BLaER1 (cell line): ENCODE data around the gene NDRG4.
"Not testable (repeated sequence)": the region's sequence is repeated elsewhere in the genome, so short reads cannot be mapped to it uniquely, and the experiment has no call there.

Experiments used
- H3K27ac ChIP-seq: shearing (Covaris generic); formaldehyde crosslinking; 2 replicates; pipeline ENCODE4 v1.8.1; 2022
- H3K27me3 ChIP-seq: shearing (Covaris generic); formaldehyde crosslinking; 2 replicates; pipeline ENCODE4 v1.8.1; 2022
- H3K36me3 ChIP-seq: shearing (Covaris generic); formaldehyde crosslinking; 2 replicates; pipeline ENCODE4 v1.8.1; 2022
- H3K4me1 ChIP-seq: shearing (Covaris generic); formaldehyde crosslinking; 2 replicates; pipeline ENCODE4 v1.8.1; 2022
- H3K4me2 ChIP-seq: shearing (Covaris generic); formaldehyde crosslinking; 2 replicates; pipeline ENCODE4 v1.8.1; 2022
- H3K4me3 ChIP-seq: shearing (Covaris generic); formaldehyde crosslinking; 2 replicates; pipeline ENCODE4 v1.8.1; 2022
- H3K9ac ChIP-seq: shearing (Covaris generic); formaldehyde crosslinking; 2 replicates; pipeline ENCODE4 v1.8.1; 2022
- H3K9me3 ChIP-seq: shearing (Covaris generic); formaldehyde crosslinking; 2 replicates; pipeline ENCODE4 v1.8.1; 2022
- H4K20me1 ChIP-seq: shearing (Covaris generic); formaldehyde crosslinking; 2 replicates; pipeline ENCODE4 v1.8.1; 2022
- Cebpa-rat ChIP-seq: shearing (Covaris generic); IDR thresholded peaks from 2 replicates; pipeline ENCODE4 v1.8.1; 2022

NDRG4 gene

GRCh38 chr16:58475091-58475619 is 24.8 kb upstream of the NDRG4 start:
- H3K4me3 ChIP-seq = no peak overlapping the region
- no peaks in the 10 kb centered on the region for H4K20me1 ChIP-seq
- TF ChIP-seq Cebpa-rat = no peak
- no peaks in the 10 kb centered on the region for H3K36me3 ChIP-seq
- H3K4me1 ChIP-seq = peaks cover 25% of the 10 kb centered on the region
- H3K27me3 ChIP-seq = no peaks in the 10 kb centered on the region
- H3K4me2 ChIP-seq = no peak overlapping the region
- no peak overlapping the region for H3K9ac ChIP-seq
- H3K27ac ChIP-seq = no peak overlapping the region
- H3K9me3 ChIP-seq = no peaks in the 10 kb centered on the region

GRCh38 chr16:58476791-58477190 is 23.2 kb upstream of the NDRG4 start:
- Histone ChIP-seq H3K4me2 (no peak overlapping the region), H3K9ac (no peak overlapping the region), H3K4me3 (no peak overlapping the region), H3K27me3 (no peaks in the 10 kb centered on the region), H3K9me3 (no peaks in the 10 kb centered on the region), H4K20me1 (no peaks in the 10 kb centered on the region), H3K27ac (no peak overlapping the region), H3K4me1 (peaks cover 27% of the 10 kb centered on the region), H3K36me3 (no peaks in the 10 kb centered on the region)
- no peak for TF ChIP-seq Cebpa-rat

- Histone ChIP-seq H3K4me3 (no peak overlapping the region), H3K27ac (no peak overlapping the region), H3K9ac (no peak overlapping the region), H3K4me1 (peaks cover 19% of the 10 kb centered on the region), H3K27me3 (no peaks in the 10 kb centered on the region), H4K20me1 (no peaks in the 10 kb centered on the region), H3K36me3 (no peaks in the 10 kb centered on the region), H3K4me2 (no peak overlapping the region), H3K9me3 (no peaks in the 10 kb centered on the region)
- no peak for TF ChIP-seq Cebpa-rat
These were observed 21.5 kb upstream of the NDRG4 start for GRCh38 chr16:58478427-58478826.

- no peak overlapping the region for H3K9ac ChIP-seq
- no peaks in the 10 kb centered on the region for H4K20me1 ChIP-seq
- H3K27me3 ChIP-seq = no peaks in the 10 kb centered on the region
- H3K9me3 ChIP-seq = no peaks in the 10 kb centered on the region
- H3K36me3 ChIP-seq = no peaks in the 10 kb centered on the region
- no peak for TF ChIP-seq Cebpa-rat
- peak overlapping the region; percentile 59 for H3K4me2 ChIP-seq
- no peak overlapping the region for H3K27ac ChIP-seq
- peaks cover 19% of the 10 kb centered on the region for H3K4me1 ChIP-seq
- no peak overlapping the region for H3K4me3 ChIP-seq
These were observed 18.6 kb upstream of the NDRG4 start for GRCh38 chr16:58481226-58481869.

- no peak overlapping the region for H3K9ac ChIP-seq
- peaks cover 19% of the 10 kb centered on the region for H3K4me1 ChIP-seq
- H3K27me3 ChIP-seq = no peaks in the 10 kb centered on the region
- no peak for TF ChIP-seq Cebpa-rat
- H4K20me1 ChIP-seq = no peaks in the 10 kb centered on the region
- H3K27ac ChIP-seq = no peak overlapping the region
- H3K36me3 ChIP-seq = no peaks in the 10 kb centered on the region
- H3K4me2 ChIP-seq = no peak overlapping the region
- H3K4me3 ChIP-seq = no peak overlapping the region
- no peaks in the 10 kb centered on the region for H3K9me3 ChIP-seq
These were observed 18.0 kb upstream of the NDRG4 start for GRCh38 chr16:58481931-58482330.

- Histone ChIP-seq H3K4me1 (peaks cover 25% of the 10 kb centered on the region), H3K4me2 (no peak overlapping the region), H3K9me3 (no peaks in the 10 kb centered on the region), H3K4me3 (no peak overlapping the region), H3K36me3 (no peaks in the 10 kb centered on the region), H3K9ac (no peak overlapping the region), H4K20me1 (no peaks in the 10 kb centered on the region), H3K27me3 (no peaks in the 10 kb centered on the region), H3K27ac (no peak overlapping the region)
- no peak for TF ChIP-seq Cebpa-rat
These were observed 14.6 kb upstream of the NDRG4 start for GRCh38 chr16:58485184-58485887.

GRCh38 chr16:58487566-58488351 is 12.2 kb upstream of the NDRG4 start:
- Histone ChIP-seq H3K27me3 (no peaks in the 10 kb centered on the region), H3K36me3 (no peaks in the 10 kb centered on the region), H3K4me2 (peak overlapping the region; percentile 51), H3K27ac (no peak overlapping the region), H3K4me1 (peaks cover 28% of the 10 kb centered on the region), H3K9me3 (no peaks in the 10 kb centered on the region), H3K4me3 (no peak overlapping the region), H3K9ac (no peak overlapping the region), H4K20me1 (no peaks in the 10 kb centered on the region)
- TF ChIP-seq Cebpa-rat = no peak

- Histone ChIP-seq H3K4me2 (no peak overlapping the region), H3K4me1 (peaks cover 35% of the 10 kb centered on the region), H3K4me3 (no peak overlapping the region), H3K36me3 (no peaks in the 10 kb centered on the region), H3K27ac (no peak overlapping the region), H3K27me3 (no peaks in the 10 kb centered on the region), H3K9me3 (no peaks in the 10 kb centered on the region), H3K9ac (no peak overlapping the region), H4K20me1 (no peaks in the 10 kb centered on the region)
- TF ChIP-seq Cebpa-rat = no peak
These were observed 11.4 kb upstream of the NDRG4 start for GRCh38 chr16:58488531-58488930.

GRCh38 chr16:58490065-58490464 is 9.9 kb upstream of the NDRG4 start:
- H4K20me1 ChIP-seq = no peaks in the 10 kb centered on the region
- no peaks in the 10 kb centered on the region for H3K27me3 ChIP-seq
- no peaks in the 10 kb centered on the region for H3K36me3 ChIP-seq
- peak overlapping the region; percentile 40 for H3K4me2 ChIP-seq
- no peak overlapping the region for H3K4me3 ChIP-seq
- TF ChIP-seq Cebpa-rat = no peak
- no peak overlapping the region for H3K9ac ChIP-seq
- peaks cover 51% of the 10 kb centered on the region for H3K4me1 ChIP-seq
- H3K9me3 ChIP-seq = no peaks in the 10 kb centered on the region
- H3K27ac ChIP-seq = 0 out of 2 replicates have a peak overlapping the region, but pooled peaks have one; percentile 10

GRCh38 chr16:58490539-58490938 is 9.4 kb upstream of the NDRG4 start:
- H3K36me3 ChIP-seq, H3K9me3 ChIP-seq, H3K27ac ChIP-seq, H3K4me3 ChIP-seq, H3K27me3 ChIP-seq, H4K20me1 ChIP-seq, H3K9ac ChIP-seq, H3K4me2 ChIP-seq: not testable (repeated sequence)
- H3K4me1 ChIP-seq = peaks cover 55% of the 10 kb centered on the region
